Fibroblast of skin of abdomen (primary cell): ENCODE measurements around the gene PACRG.

Experiments used
- DNase-seq: peaks from one replicate; pipeline ENCODE4 v3.0.0-alpha.2; 2013

Gene PACRG

GRCh38 chr6:163094881-163095280 lies 367.1 kb downstream of the PACRG start:
- DNase-seq: no peak

DNA sequence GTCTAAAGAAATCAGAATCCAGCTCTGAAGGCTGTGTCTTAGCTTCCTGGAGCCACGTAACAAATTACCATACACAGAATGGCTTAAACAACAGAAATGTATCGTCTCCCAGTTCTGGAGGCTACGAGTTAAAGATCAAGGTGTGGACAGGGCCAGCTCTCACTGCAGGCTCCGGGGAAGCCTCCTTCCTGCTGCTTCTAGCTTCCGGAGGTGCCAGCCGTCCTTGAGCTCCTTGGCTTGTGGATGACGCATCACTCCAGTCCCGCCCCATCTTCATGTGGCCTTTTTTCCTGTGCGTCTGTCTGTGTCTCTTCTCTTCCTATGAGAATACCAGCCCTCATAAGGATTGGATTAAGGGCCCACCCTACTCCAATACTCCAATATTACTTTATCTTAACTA lies 367.6 kb downstream of the PACRG start:
- DNase-seq: no peak

DNA sequence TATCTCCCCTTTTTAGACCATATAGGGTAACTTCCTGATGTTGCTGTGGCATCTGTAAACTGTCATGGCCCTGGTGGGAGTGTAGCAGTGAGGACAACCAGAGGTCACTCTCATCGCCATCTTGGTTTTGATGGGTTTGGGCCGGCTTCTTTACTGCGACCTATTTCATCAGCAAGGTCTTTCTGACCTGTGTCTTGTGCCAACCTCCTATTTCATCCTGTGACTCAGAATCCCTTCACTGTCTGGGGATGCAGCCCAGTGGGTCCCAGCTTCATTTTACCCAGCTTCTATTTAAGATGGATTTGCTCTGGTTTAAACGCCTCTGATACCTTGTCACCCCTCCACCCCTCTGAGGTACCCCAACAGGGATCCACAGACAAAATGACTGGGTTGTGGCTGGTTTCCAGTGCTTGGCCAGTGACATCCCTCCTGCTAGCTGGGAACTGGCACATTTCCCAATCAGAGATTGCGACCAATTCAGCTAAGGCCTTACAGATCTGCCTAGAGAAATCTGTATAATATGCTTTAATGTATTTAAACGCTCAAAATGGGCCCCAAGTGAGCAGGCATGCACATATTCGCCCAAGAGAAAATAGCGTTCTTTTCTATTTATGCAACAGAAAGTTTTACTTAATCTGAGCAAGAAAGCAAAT lies 371.2 kb downstream of the PACRG start:
- no peak for DNase-seq

- no peak for DNase-seq
These were observed 371.9 kb downstream of the PACRG start for GRCh38 chr6:163099621-163100171.

DNA sequence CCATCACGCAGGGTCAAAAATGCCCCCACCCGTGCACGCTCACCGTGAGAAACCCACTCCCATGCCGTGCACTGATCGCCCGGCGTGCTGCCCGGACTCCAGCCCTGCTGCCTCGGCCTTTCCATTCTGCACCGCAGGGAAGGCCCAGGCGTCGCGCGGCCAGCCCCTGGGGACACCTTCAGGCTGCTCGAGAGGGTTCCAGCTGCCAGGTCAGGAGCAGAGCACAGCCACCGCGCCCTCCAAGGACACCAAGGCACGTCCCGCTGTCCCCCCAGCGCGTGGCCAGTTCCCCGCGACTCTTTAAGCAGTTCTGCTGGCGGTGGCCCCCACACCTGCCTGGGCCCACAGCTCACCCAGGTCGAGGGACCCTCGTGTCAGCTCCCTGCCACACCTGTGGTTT lies 372.5 kb downstream of the PACRG start:
- no peak for DNase-seq

- no peak for DNase-seq
These were observed 385.7 kb downstream of the PACRG start for GRCh38 chr6:163113358-163113962.

GRCh38 chr6:163118941-163119340 lies 391.2 kb downstream of the PACRG start:
- DNase-seq: no peak

DNA sequence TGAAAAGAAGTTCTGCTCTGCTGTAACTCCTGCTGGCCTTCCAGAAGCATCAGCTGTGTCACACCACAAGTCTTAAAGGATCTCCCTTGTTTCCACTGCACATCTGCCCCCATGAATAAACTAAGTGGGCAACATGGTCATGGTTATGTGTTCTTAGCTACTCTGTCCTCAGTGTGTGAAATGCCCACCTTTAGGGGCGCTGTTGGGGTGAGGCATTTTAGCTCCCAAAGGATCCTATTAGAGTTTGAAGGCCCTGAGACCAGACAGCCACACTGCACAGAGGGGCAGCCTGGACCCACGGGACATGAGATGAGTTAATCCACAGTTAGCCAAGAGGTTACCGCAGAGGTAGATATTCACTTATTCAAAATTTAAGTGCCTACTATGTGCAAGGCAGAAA lies 392.4 kb downstream of the PACRG start:
- no peak for DNase-seq

DNA sequence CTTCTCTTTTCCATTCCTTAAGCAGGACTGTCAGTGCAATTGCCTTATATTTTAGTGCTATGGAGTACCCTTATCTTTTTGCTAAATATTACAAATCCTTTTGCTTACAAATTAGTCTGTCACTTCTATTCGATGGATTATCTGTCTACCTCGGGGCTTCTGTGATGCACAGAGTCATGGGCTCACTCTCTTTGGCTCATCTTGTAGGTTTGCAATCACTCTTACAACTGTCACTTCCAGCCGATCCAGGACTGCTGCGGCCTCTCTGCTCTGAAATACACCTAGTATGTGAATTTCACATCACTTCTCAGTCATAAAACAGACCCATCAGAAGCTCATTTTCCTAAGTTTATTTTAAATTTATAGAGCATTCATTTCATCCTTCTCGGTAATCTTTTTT lies 393.5 kb downstream of the PACRG start:
- no peak for DNase-seq

- DNase-seq: no peak
These were observed 394.6 kb downstream of the PACRG start for GRCh38 chr6:163122365-163122764.

GRCh38 chr6:163123098-163123497 lies 395.3 kb downstream of the PACRG start:
- no peak for DNase-seq

DNA sequence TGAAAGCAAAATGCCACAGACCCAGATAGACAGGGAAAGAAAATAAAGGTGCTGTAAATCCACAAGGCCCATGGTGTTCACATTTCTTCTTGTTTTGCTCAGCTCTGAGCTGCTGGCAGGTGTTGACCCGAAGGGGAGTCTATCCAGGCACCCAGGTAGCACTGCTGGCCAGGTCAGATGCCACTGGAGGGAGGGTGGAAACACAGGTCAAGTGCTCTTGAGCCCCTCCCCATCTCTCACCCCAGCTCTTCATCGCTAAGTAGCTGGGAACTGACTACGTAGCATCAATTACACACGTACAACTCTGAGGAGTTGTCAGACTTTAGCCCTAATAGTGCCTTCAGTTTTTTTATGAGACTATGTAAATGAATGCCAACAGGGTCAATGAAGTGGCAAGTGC lies 399.0 kb downstream of the PACRG start:
- DNase-seq: no peak

DNA sequence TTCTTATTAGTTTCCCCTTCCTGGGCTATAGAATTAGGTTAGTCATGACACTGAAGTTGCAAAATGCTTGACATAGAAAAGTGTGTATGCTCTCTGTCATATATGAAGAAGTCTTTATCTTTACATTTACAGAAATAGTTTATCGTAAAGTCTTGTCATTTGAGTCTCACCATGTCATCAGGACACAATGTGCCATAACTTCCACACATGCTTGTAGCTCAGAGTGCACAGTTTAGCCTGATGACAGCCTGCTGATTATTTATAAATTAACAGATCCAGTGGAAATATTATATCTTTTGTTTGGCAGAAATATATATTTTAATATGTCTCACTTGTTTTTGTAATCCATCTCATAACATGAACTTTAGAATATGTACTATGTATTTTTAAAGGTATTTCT lies 399.8 kb downstream of the PACRG start:
- DNase-seq: no peak

DNA sequence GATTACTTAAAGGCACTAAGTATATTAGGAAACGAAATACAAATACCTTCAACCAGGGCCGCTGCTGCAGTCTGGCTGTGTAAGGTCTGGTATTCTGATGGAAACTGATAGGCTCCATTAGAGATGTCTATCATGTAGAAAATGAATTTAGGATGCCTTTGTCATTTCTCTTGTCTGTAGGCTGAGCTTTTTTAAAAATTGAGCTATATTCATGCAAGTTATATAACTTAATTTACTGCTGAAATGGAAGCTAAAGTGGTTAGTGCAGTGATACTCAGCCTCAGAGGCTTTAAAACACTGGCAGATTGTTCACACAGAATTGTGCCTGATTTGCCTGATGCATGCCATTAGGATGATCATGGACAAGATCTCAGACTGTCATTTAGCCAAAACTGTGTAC lies 400.6 kb downstream of the PACRG start:
- DNase-seq: no peak

DNA sequence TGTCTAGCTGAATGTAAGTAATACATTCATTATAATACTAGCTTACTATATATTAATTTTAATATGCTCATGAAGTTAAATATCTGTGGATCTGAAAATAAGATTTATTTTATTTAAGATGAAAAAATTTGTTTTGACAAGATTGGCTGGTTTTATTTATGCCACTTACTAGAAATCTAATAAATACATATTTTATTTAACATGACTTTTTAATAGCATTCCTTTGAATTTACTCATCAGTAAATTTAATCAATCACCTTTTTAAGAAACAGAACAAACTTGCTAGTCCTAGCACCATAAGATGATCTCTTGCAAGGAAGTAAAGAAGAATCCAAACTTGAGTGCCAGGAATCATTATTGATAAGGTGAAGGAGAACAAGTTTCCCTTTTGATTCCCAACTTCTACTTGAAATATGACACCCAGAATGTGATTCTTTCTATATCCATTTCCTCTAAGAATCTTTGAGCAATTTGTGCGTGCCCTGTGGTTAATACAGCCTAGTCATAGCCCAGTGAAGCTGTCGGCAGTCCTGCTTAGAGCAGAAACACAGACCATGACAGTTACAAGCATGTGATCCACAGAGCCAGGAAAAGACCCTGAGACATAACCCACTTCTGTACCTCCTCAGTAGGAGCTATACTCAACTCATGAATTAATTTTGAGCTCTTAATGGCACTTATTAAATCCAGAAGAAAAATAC lies 404.4 kb downstream of the PACRG start:
- peak; percentile 51 for DNase-seq

GRCh38 chr6:163133017-163133416 lies 405.2 kb downstream of the PACRG start:
- DNase-seq: no peak

GRCh38 chr6:163133691-163134090 lies 405.9 kb downstream of the PACRG start:
- DNase-seq: no peak

DNA sequence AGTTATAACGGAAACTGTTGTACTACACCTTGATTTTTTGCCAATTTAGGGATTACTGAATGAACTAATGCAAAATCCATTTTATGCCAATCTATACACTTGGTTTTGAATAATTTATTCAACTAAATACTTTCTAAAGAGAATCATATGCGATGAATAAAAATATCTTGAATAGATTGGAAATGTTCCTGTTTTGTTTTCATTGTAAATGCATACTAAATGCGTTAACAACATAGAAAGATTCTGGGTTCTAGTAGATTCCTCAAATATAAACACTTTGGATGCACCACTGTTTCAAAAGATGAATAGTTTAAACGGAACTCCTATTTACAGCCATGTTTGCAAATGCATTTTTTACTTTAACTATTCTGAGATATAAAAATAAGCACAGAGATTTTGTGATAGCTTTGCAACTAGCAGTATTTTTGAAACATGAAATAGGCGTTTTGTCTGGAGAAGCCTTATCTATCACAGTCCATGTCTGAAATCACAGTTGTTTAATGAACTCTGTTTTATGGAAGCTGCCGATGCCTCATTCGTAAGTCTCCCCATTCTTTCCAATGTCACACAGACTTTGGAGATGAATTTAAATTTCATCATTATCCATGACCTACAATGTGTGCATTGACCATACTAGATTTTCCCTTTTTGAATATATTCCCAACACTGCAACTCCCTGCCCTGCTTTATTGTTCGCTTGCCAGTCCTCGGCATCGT lies 409.1 kb downstream of the PACRG start:
- no peak for DNase-seq

GRCh38 chr6:163137398-163137881 lies 409.7 kb downstream of the PACRG start:
- no peak for DNase-seq

DNA sequence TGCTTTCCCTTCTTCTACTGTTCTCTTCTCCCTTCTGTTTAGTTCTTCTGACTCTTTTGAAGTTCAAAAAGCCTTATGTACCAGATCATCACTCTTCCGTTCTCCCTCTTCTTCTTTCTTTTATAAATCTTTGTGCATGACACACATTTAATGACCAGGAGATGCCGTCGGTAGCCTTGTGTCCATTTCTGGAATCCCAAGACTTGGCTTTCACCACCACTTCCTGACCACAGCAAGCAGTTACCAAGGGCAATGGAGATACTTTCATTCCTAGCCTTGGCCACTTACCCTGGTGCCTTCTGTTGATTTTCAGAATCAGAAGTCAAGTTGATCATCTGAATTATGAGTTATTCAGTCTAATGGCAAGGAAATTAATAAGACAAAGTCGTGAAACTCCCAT lies 418.3 kb downstream of the PACRG start:
- no peak for DNase-seq

DNA sequence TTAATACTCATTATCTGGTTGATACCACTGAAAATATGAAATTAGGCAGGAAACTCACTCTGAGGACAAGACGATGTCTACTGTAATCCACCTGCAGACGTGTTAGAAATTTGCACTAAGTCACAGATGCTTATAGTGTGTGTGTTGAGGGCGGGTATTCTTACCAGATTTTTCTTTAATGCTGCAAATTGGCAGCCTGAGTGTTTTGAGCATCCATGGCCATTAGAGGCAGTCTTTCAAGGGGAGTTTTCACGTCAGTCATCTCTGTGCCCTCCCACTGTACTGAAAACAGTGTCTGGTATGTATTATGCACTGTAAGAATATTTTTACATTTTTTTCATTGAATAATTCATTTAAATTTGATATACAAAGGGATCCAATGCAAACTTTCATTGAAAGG lies 420.2 kb downstream of the PACRG start:
- DNase-seq: no peak

- no peak for DNase-seq
These were observed 420.9 kb downstream of the PACRG start for GRCh38 chr6:163148451-163149278.
